ENCODE results near the gene PSENEN.
"Not testable (repeated sequence)": the region's sequence is repeated elsewhere in the genome, so short reads cannot be mapped to it uniquely, and the experiment has no call there.

The PSENEN gene

GRCh38 chr19:35720163-35720524 is 25.3 kb upstream of the PSENEN start:
- no peak overlapping the region for H3K27ac ChIP-seq (ENCODE audit: low read depth, low read length)
- no peak overlapping the region for H3K4me3 ChIP-seq (ENCODE audit: low read depth, low read length)

DNA sequence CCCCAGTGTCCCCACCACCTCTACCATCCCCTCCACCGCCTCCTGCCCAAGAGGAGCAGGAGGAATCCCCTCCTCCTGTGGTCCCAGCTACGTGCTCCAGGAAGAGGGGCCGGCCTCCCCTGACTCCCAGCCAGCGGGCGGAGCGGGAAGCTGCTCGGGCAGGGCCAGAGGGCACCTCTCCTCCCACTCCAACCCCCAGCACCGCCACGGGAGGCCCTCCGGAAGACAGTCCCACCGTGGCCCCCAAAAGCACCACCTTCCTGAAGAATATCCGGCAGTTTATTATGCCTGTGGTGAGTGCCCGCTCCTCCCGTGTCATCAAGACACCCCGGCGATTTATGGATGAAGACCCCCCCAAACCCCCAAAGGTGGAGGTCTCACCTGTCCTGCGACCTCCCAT is 24.8 kb upstream of the PSENEN start:
- no peak overlapping the region for H3K9ac ChIP-seq (ENCODE audit: low read depth, low read length)
- H3K27ac ChIP-seq (ENCODE audit: low read depth, low read length) = no peak overlapping the region
- peaks cover 10% of the 10 kb centered on the region for H3K4me1 ChIP-seq (ENCODE audit: control insufficient read depth, insufficient read depth, low read length)
- H3K27me3 ChIP-seq (ENCODE audit: control insufficient read depth, insufficient read depth, low read length) = no peaks in the 10 kb centered on the region
- H3K9me3 ChIP-seq (ENCODE audit: control insufficient read depth, insufficient read depth, low read length) = no peaks in the 10 kb centered on the region
- peaks cover 57% of the 10 kb centered on the region for H3K36me3 ChIP-seq (ENCODE audit: control insufficient read depth, insufficient read depth, low read length)
- H3K4me3 ChIP-seq (ENCODE audit: low read depth, low read length) = no peak overlapping the region

More at GRCh38 chr19:35720163-35720524, 25.3 kb upstream of the PSENEN start:
- H3K9ac ChIP-seq (ENCODE audit: low read depth, low read length) = no peak overlapping the region
- no peaks in the 10 kb centered on the region for H3K27me3 ChIP-seq (ENCODE audit: control insufficient read depth, insufficient read depth, low read length)
- H3K36me3 ChIP-seq (ENCODE audit: control insufficient read depth, insufficient read depth, low read length) = peaks cover 52% of the 10 kb centered on the region
- H3K4me1 ChIP-seq (ENCODE audit: control insufficient read depth, insufficient read depth, low read length) = peaks cover 16% of the 10 kb centered on the region
- H3K9me3 ChIP-seq (ENCODE audit: control insufficient read depth, insufficient read depth, low read length) = no peaks in the 10 kb centered on the region

DNA sequence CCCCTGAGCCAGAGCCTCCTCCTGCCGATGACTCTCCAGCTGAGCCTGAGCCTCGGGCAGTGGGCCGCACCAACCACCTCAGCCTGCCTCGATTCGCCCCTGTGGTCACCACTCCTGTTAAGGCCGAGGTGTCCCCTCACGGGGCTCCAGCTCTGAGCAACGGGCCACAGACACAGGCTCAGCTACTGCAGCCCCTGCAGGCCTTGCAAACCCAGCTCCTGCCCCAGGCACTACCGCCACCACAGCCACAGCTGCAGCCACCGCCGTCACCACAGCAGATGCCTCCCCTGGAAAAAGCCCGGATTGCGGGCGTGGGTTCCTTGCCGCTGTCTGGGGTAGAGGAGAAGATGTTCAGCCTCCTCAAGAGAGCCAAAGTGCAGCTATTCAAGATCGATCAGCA is 24.1 kb upstream of the PSENEN start:
- H3K9me3 ChIP-seq (ENCODE audit: control insufficient read depth, insufficient read depth, low read length) = no peaks in the 10 kb centered on the region
- peaks cover 64% of the 10 kb centered on the region for H3K36me3 ChIP-seq (ENCODE audit: control insufficient read depth, insufficient read depth, low read length)
- peaks cover 7% of the 10 kb centered on the region for H3K4me1 ChIP-seq (ENCODE audit: control insufficient read depth, insufficient read depth, low read length)
- H3K27me3 ChIP-seq (ENCODE audit: control insufficient read depth, insufficient read depth, low read length) = no peaks in the 10 kb centered on the region
- no peak overlapping the region for H3K9ac ChIP-seq (ENCODE audit: low read depth, low read length)
- H3K27ac ChIP-seq (ENCODE audit: low read depth, low read length) = no peak overlapping the region
- H3K4me3 ChIP-seq (ENCODE audit: low read depth, low read length) = no peak overlapping the region

DNA sequence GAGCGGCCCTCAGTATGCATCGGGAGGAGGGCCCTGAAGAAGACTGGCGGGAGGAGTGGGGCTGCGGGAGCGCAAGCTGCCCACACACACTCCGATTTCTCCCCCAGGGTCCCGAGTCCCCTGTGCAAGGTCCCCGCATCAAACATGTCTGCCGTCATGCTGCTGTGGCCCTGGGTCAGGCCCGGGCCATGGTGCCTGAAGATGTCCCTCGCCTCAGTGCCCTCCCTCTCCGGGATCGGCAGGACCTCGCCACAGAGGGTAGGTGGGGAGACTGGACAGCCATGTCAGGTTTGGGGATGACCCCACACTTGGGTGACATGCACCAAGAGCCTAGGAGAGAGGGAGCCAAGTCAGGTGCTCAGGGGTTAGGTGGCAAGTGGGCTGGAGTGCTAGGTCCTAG is 23.0 kb upstream of the PSENEN start:
- no peak overlapping the region for H3K9ac ChIP-seq (ENCODE audit: low read depth, low read length)
- peaks cover 73% of the 10 kb centered on the region for H3K36me3 ChIP-seq (ENCODE audit: control insufficient read depth, insufficient read depth, low read length)
- no peak overlapping the region for H3K4me3 ChIP-seq (ENCODE audit: low read depth, low read length)
- H3K9me3 ChIP-seq (ENCODE audit: control insufficient read depth, insufficient read depth, low read length) = no peaks in the 10 kb centered on the region
- H3K4me1 ChIP-seq (ENCODE audit: control insufficient read depth, insufficient read depth, low read length) = peaks cover 7% of the 10 kb centered on the region
- no peak overlapping the region for H3K27ac ChIP-seq (ENCODE audit: low read depth, low read length)
- H3K27me3 ChIP-seq (ENCODE audit: control insufficient read depth, insufficient read depth, low read length) = no peaks in the 10 kb centered on the region

DNA sequence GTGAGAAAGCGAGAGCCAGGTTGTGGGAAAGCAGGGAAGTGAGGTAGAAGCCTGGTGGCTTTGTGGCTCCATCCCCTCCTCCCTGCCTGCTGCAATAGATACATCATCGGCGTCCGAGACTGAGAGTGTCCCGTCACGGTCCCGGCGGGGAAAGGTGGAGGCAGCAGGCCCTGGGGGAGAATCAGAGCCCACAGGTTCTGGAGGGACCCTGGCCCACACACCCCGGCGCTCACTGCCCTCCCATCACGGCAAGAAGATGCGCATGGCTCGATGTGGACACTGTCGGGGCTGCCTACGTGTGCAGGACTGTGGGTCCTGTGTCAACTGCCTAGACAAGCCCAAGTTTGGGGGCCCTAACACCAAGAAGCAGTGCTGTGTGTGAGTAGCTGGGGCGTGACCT is 22.6 kb upstream of the PSENEN start:
- no peaks in the 10 kb centered on the region for H3K27me3 ChIP-seq (ENCODE audit: control insufficient read depth, insufficient read depth, low read length)
- H3K9ac ChIP-seq (ENCODE audit: low read depth, low read length) = no peak overlapping the region
- H3K4me1 ChIP-seq (ENCODE audit: control insufficient read depth, insufficient read depth, low read length) = peaks cover 7% of the 10 kb centered on the region
- no peaks in the 10 kb centered on the region for H3K9me3 ChIP-seq (ENCODE audit: control insufficient read depth, insufficient read depth, low read length)
- no peak overlapping the region for H3K27ac ChIP-seq (ENCODE audit: low read depth, low read length)
- H3K4me3 ChIP-seq (ENCODE audit: low read depth, low read length) = no peak overlapping the region
- peaks cover 77% of the 10 kb centered on the region for H3K36me3 ChIP-seq (ENCODE audit: control insufficient read depth, insufficient read depth, low read length)

- Histone ChIP-seq H3K4me1 (ENCODE audit: control insufficient read depth, insufficient read depth, low read length) (peaks cover 7% of the 10 kb centered on the region), H3K27me3 (ENCODE audit: control insufficient read depth, insufficient read depth, low read length) (no peaks in the 10 kb centered on the region), H3K36me3 (ENCODE audit: control insufficient read depth, insufficient read depth, low read length) (peaks cover 85% of the 10 kb centered on the region), H3K9ac (ENCODE audit: low read depth, low read length) (no peak overlapping the region), H3K27ac (ENCODE audit: low read depth, low read length) (no peak overlapping the region), H3K9me3 (ENCODE audit: control insufficient read depth, insufficient read depth, low read length) (no peaks in the 10 kb centered on the region), H3K4me3 (ENCODE audit: low read depth, low read length) (no peak overlapping the region)
Measured at GRCh38 chr19:35723671-35724070, 21.8 kb upstream of the PSENEN start.

- H3K36me3 ChIP-seq (ENCODE audit: control insufficient read depth, insufficient read depth, low read length) = peaks cover 89% of the 10 kb centered on the region
- H3K4me3 ChIP-seq (ENCODE audit: low read depth, low read length); H3K27me3 ChIP-seq (ENCODE audit: control insufficient read depth, insufficient read depth, low read length); H3K9ac ChIP-seq (ENCODE audit: low read depth, low read length); H3K27ac ChIP-seq (ENCODE audit: low read depth, low read length); H3K9me3 ChIP-seq (ENCODE audit: control insufficient read depth, insufficient read depth, low read length); H3K4me1 ChIP-seq (ENCODE audit: control insufficient read depth, insufficient read depth, low read length): not testable (repeated sequence)
Measured at GRCh38 chr19:35724132-35724531, 21.3 kb upstream of the PSENEN start.

DNA sequence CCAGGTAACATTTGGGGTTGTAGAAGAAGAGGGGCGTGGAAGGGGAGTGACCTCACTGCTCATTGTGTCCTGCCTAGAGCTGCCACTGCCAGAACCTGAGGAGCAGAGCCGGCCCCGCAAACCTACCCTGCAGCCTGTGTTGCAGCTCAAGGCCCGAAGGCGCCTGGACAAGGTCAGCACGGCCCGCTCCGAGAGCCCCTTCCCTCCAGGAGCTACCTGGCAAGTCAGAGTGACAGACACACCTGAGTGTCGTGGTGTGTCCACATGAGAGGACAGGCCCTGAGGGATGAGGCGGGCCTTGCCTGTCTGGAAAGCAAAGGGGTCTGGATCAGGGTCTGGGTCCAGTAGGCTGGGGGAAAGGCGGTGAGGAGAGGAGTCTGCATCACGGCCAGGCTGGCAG is 20.9 kb upstream of the PSENEN start:
- Histone ChIP-seq H3K27ac (ENCODE audit: low read depth, low read length) (no peak overlapping the region), H3K27me3 (ENCODE audit: control insufficient read depth, insufficient read depth, low read length) (no peaks in the 10 kb centered on the region), H3K9ac (ENCODE audit: low read depth, low read length) (no peak overlapping the region), H3K36me3 (ENCODE audit: control insufficient read depth, insufficient read depth, low read length) (peaks cover 91% of the 10 kb centered on the region), H3K9me3 (ENCODE audit: control insufficient read depth, insufficient read depth, low read length) (no peaks in the 10 kb centered on the region), H3K4me3 (ENCODE audit: low read depth, low read length) (no peak overlapping the region), H3K4me1 (ENCODE audit: control insufficient read depth, insufficient read depth, low read length) (no peaks in the 10 kb centered on the region)

DNA sequence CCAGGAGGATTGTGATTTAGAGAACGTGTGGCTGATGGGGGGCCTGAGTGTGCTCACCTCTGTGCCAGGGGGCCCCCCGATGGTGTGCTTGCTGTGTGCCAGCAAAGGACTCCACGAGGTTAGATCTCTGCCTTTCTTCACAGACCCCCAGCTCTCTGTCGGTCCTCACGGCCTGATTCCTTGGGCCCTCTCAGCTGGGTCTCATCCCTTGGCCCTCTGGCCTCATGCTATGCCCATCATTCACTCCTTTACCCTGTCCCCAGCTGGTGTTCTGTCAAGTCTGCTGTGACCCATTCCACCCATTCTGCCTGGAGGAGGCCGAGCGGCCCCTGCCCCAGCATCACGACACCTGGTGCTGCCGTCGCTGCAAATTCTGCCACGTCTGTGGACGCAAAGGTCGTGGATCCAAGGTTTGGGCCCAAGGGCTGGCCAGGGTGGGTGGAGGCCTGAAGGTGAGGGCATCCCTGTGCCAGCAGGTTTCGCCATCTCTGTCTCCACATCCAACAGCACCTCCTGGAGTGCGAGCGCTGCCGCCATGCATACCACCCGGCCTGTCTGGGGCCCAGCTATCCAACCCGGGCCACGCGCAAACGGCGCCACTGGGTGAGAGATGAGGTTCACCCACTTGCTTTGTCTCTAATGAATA is 20.1 kb upstream of the PSENEN start:
- Histone ChIP-seq H3K27ac (ENCODE audit: low read depth, low read length) (no peak overlapping the region), H3K27me3 (ENCODE audit: control insufficient read depth, insufficient read depth, low read length) (no peaks in the 10 kb centered on the region), H3K36me3 (ENCODE audit: control insufficient read depth, insufficient read depth, low read length) (peaks cover 92% of the 10 kb centered on the region), H3K4me1 (ENCODE audit: control insufficient read depth, insufficient read depth, low read length) (no peaks in the 10 kb centered on the region), H3K9me3 (ENCODE audit: control insufficient read depth, insufficient read depth, low read length) (no peaks in the 10 kb centered on the region), H3K4me3 (ENCODE audit: low read depth, low read length) (no peak overlapping the region), H3K9ac (ENCODE audit: low read depth, low read length) (no peak overlapping the region)

GRCh38 chr19:35727053-35727955 is 18.1 kb upstream of the PSENEN start:
- Histone ChIP-seq H3K36me3 (ENCODE audit: control insufficient read depth, insufficient read depth, low read length) (peaks cover 98% of the 10 kb centered on the region), H3K27ac (ENCODE audit: low read depth, low read length) (no peak overlapping the region), H3K9ac (ENCODE audit: low read depth, low read length) (no peak overlapping the region), H3K9me3 (ENCODE audit: control insufficient read depth, insufficient read depth, low read length) (no peaks in the 10 kb centered on the region), H3K4me3 (ENCODE audit: low read depth, low read length) (no peak overlapping the region), H3K4me1 (ENCODE audit: control insufficient read depth, insufficient read depth, low read length) (no peaks in the 10 kb centered on the region), H3K27me3 (ENCODE audit: control insufficient read depth, insufficient read depth, low read length) (no peaks in the 10 kb centered on the region)

DNA sequence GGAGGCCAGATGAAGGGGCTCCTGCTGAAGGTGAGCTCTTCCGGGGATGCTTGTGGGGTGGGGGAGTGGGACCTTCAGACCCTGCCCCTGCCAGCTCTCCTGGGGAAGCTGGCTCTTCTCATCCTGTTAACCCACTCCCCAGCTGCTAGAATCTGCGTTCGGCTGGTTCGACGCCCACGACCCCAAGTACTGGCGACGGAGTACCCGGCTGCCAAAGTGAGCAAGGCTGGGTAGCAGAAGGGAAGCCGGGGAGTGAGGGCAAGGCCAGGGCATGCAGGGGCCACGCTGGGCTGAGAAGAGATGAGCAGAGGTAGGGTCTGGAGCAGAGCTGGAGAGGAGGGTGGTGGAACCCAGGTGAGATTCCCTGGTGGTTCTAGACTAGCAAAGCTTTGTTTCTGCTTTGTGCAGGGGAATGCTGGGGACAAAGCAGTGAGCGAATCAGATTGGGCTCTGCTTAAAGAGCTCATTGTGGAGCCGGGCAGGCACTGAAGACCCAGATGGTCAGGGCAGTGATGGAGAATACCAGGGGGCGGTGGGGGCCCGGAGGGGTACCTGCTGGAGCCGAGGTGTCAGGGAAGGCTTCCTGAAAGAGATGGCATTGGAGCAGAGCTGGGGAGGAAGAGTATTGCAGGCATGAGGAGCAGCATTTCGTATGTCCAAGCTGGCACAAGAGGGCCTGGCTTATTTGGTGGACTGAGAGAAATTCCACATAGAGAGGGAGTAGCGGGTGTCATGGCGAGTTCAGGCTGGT is 17.3 kb upstream of the PSENEN start:
- Histone ChIP-seq H3K36me3 (ENCODE audit: control insufficient read depth, insufficient read depth, low read length) (peaks cover 96% of the 10 kb centered on the region), H3K4me1 (ENCODE audit: control insufficient read depth, insufficient read depth, low read length) (no peaks in the 10 kb centered on the region), H3K27me3 (ENCODE audit: control insufficient read depth, insufficient read depth, low read length) (no peaks in the 10 kb centered on the region), H3K4me3 (ENCODE audit: low read depth, low read length) (no peak overlapping the region), H3K27ac (ENCODE audit: low read depth, low read length) (no peak overlapping the region), H3K9ac (ENCODE audit: low read depth, low read length) (no peak overlapping the region), H3K9me3 (ENCODE audit: control insufficient read depth, insufficient read depth, low read length) (no peaks in the 10 kb centered on the region)
